HepG2 (cell line): Measurements from ENCODE around the gene RARRES1. TPM values are rescaled to one million over a fixed set of nuclear protein-coding genes. Genes with fewer than 3 reads are reported as not detected.

Experiments
- ATAC-seq: fragments of 200-7000 bp; cut with Tn5 transposase; 3 replicates; pipeline ENCODE4 v1.9.1; 2020; ENCODE audit warnings: mild to moderate bottlenecking, moderate library complexity
- BruUV-seq: library from RNA; stranded (reverse); fragments of 400-500 nt; replicated peaks from 2 replicates; lab custom pipeline; 2021; lab: Mats Ljungman, UMichigan
- CTCF ChIA-PET: fragments of 300-600 bp; formaldehyde crosslinking; extraction: SDS; loops from one replicate; lab custom pipeline; 2021; ENCODE audit warnings: low total read pairs, inconsistent platforms, low intra/inter-chr PET ratio; lab: Yijun Ruan, JAX
- POLR2A ChIA-PET: fragments of 350-600 bp; sonication (Branson Sonifier 250); formaldehyde crosslinking; loops from one replicate; lab custom pipeline; 2020; ENCODE audit warnings: antibody characterized with exemption, inconsistent platforms; lab: Yijun Ruan, JAX
- DNase-seq: peaks from one replicate; pipeline ENCODE4 v3.0.0-alpha.2; 2015; ENCODE audit warnings: low spot score
- FAIRE-seq: peaks from 3 replicates; lab custom pipeline; 2011; peaks lifted over from hg19 to GRCh38; lab: Jason Lieb, UNC
- H2AFZ ChIP-seq: one replicate; pipeline ENCODE4 v1.6.1; 2011; ENCODE audit warnings: low read length, inconsistent platforms
- H3K27ac ChIP-seq: fragments of 300-600 bp; 3 replicates; pipeline ENCODE4 v1.8.0; 2011; ENCODE audit warnings: mixed run types, mild to moderate bottlenecking, mixed read lengths, low read length, inconsistent platforms; ENCODE audit not compliant: insufficient read depth; ENCODE audit errors: extremely low read length
- H3K27me3 ChIP-seq, 2 experiments: fragments of 200-600 bp in 1 of 2; 2 replicates in 1 of 2; 3 replicates in 1 of 2; pipeline versions ENCODE4 v1.6.0 to v1.8.0; 2011; ENCODE audit warnings: low read length in 2 of 2, mild to moderate bottlenecking in 2 of 2, moderate library complexity in 2 of 2, inconsistent platforms in 1 of 2; ENCODE audit not compliant: insufficient read depth in 2 of 2, control insufficient read depth in 1 of 2
- H3K36me3 ChIP-seq, 2 experiments: fragments of 200-600 bp in 1 of 2; replicated peaks in 1 of 2; 2 replicates in 1 of 2; 3 replicates in 1 of 2; pipeline versions ENCODE4 v1.5.1 to v1.8.0; 2011; ENCODE audit warnings: low read length in 2 of 2, inconsistent platforms in 1 of 2; ENCODE audit not compliant: insufficient read depth in 2 of 2, control insufficient read depth in 1 of 2
- H3K4me1 ChIP-seq: 2 replicates; pipeline ENCODE4 v1.5.1; 2012; ENCODE audit warnings: low read length, inconsistent platforms; ENCODE audit not compliant: insufficient read depth
- H3K4me2 ChIP-seq: 2 replicates; pipeline ENCODE4 v1.6.0; 2011; ENCODE audit warnings: low read depth, low read length, inconsistent platforms
- H3K4me3 ChIP-seq, 3 experiments: fragments of 200-600 bp in 1 of 3; sonication (generic), shearing (Covaris generic) in 1 of 3; replicated peaks in 1 of 3; 2 replicates each; pipeline ENCODE4 v1.5.1; 2011 to 2016; ENCODE audit warnings: low read length in 3 of 3, inconsistent platforms in 2 of 3, low read depth in 2 of 3, mild to moderate bottlenecking in 2 of 3, control low read depth in 1 of 3, mixed read lengths in 1 of 3; ENCODE audit not compliant: insufficient read depth in 1 of 3
- H3K79me2 ChIP-seq: one replicate; pipeline ENCODE4 v1.6.1; 2011; ENCODE audit warnings: low read length, inconsistent platforms; ENCODE audit not compliant: insufficient read depth
- H3K9ac ChIP-seq: 2 replicates; pipeline ENCODE4 v1.6.0; 2011; ENCODE audit warnings: mild to moderate bottlenecking, low read depth, low read length, inconsistent platforms; ENCODE audit not compliant: insufficient read depth
- H3K9me3 ChIP-seq: 2 replicates; pipeline ENCODE4 v1.5.1; 2012; ENCODE audit warnings: mild to moderate bottlenecking, low read length
- H4K20me1 ChIP-seq: 2 replicates; pipeline ENCODE4 v1.6.0; 2011; ENCODE audit warnings: inconsistent platforms, mild to moderate bottlenecking, low read length, moderate library complexity; ENCODE audit not compliant: insufficient read depth
- CAMTA2 ChIP-seq: sonication (generic); formaldehyde crosslinking; IDR thresholded peaks from 2 replicates; pipeline ENCODE4 v1.4.0; 2020; ENCODE audit warnings: mild to moderate bottlenecking, missing genetic modification reagents, borderline replicate concordance
- FOXM1 ChIP-seq: sonication (generic); formaldehyde crosslinking; IDR thresholded peaks from 2 replicates; pipeline ENCODE4 v1.5.0; 2020; ENCODE audit warnings: missing genetic modification reagents
- FOXP1 ChIP-seq, 2 experiments: fragments of 450-650 bp in 1 of 2; IDR thresholded peaks; 2 replicates each; pipeline ENCODE4 v1.6.1; 2017 to 2018; ENCODE audit warnings: antibody characterized with exemption in 1 of 2
- GMEB1 ChIP-seq: sonication (generic); formaldehyde crosslinking; IDR thresholded peaks from 2 replicates; pipeline ENCODE4 v1.5.1; 2020; ENCODE audit warnings: missing genetic modification reagents, mild to moderate bottlenecking, borderline replicate concordance
- KMT2B ChIP-seq: IDR thresholded peaks from 2 replicates; pipeline ENCODE4 v1.6.1; 2016; ENCODE audit warnings: missing genetic modification reagents, missing compliant biosample characterization
- POGK ChIP-seq: sonication (generic); formaldehyde crosslinking; conservative IDR thresholded peaks from 2 replicates; pipeline ENCODE4 v1.8.0; 2022; ENCODE audit warnings: mild to moderate bottlenecking, moderate library complexity, missing genetic modification reagents
- SPEN ChIP-seq: sonication (generic); formaldehyde crosslinking; IDR thresholded peaks from 2 replicates; pipeline ENCODE4 v1.5.1; 2020; ENCODE audit warnings: low read depth, mild to moderate bottlenecking, missing genetic modification reagents
- WGBS: methylation state at CpG from one replicate; pipeline ENCODE4 v1.1.6; 2017; ENCODE audit warnings: low lambda C conversion rate; 5-methylcytosine and 5-hydroxymethylcytosine counted together
- in situ Hi-C: cut with HindIII; loops from 2 replicates; pipeline ENCODE4 v1.10.0; 2017; ENCODE audit warnings: low pct_unique_long_range_greater_than_20kb; ENCODE audit not compliant: extremely low pct_ligation_motif_present
- intact Hi-C: fragments of 100-400 bp; cut with micrococcal nuclease; formaldehyde crosslinking; loops from one replicate; pipeline ENCODE4 v1.10.0; 2022; ENCODE audit not compliant: unreplicated experiment
- polyA plus RNA-seq, 8 experiments: library from polyadenylated mRNA; depleted of rRNA in 3 of 8; stranded (reverse) in 7 of 8; unstranded in 1 of 8; fragments of >200 nt; fragmentation: Illumina TruSeq in 4 of 8; extraction: Trizol in 4 of 8; gene quantifications; 2 replicates each; pipeline versions ENCODE4 v1.2.1 to v1.2.3, GENCODE V29; 2011 to 2016; ENCODE audit warnings: low read depth in 4 of 8, missing spikeins in 1 of 8, mixed read lengths in 1 of 8; ENCODE audit not compliant: insufficient read depth in 1 of 8
- total RNA-seq, 5 experiments: library from RNA; depleted of rRNA; stranded (reverse); fragments of >200 nt; fragmentation: Illumina TruSeq; extraction: Trizol; gene quantifications; 2 replicates each; pipeline ENCODE4 v1.2.3, GENCODE V29; 2016; ENCODE audit warnings: low read depth in 1 of 5
- TF ChIP-seq, protein P1 (sequence below): sonication (generic); formaldehyde crosslinking; IDR thresholded peaks from 2 replicates; pipeline ENCODE4 v1.4.0; 2020; ENCODE audit warnings: mild to moderate bottlenecking, missing genetic modification reagents, borderline replicate concordance
- TF ChIP-seq, protein P2 (sequence below), 2 experiments: fragments of 450-650 bp in 1 of 2; sonication (generic) in 1 of 2; formaldehyde crosslinking; IDR thresholded peaks; 2 replicates each; pipeline versions ENCODE4 v1.5.0 to v1.8.0; 2020 to 2022; ENCODE audit warnings: mild to moderate bottlenecking in 1 of 2, missing genetic modification reagents in 1 of 2

The RARRES1 gene
- total and polyA plus RNA-seq, 2 of the 13 experiments (the other 11 are each of a cell fraction or from before 2014, with no cell fraction given) = not detected

GRCh38 chr3:158780766-158781165, 48.5 kb upstream of the RARRES1 start (continued):
- TF ChIP-seq, protein P1, sequence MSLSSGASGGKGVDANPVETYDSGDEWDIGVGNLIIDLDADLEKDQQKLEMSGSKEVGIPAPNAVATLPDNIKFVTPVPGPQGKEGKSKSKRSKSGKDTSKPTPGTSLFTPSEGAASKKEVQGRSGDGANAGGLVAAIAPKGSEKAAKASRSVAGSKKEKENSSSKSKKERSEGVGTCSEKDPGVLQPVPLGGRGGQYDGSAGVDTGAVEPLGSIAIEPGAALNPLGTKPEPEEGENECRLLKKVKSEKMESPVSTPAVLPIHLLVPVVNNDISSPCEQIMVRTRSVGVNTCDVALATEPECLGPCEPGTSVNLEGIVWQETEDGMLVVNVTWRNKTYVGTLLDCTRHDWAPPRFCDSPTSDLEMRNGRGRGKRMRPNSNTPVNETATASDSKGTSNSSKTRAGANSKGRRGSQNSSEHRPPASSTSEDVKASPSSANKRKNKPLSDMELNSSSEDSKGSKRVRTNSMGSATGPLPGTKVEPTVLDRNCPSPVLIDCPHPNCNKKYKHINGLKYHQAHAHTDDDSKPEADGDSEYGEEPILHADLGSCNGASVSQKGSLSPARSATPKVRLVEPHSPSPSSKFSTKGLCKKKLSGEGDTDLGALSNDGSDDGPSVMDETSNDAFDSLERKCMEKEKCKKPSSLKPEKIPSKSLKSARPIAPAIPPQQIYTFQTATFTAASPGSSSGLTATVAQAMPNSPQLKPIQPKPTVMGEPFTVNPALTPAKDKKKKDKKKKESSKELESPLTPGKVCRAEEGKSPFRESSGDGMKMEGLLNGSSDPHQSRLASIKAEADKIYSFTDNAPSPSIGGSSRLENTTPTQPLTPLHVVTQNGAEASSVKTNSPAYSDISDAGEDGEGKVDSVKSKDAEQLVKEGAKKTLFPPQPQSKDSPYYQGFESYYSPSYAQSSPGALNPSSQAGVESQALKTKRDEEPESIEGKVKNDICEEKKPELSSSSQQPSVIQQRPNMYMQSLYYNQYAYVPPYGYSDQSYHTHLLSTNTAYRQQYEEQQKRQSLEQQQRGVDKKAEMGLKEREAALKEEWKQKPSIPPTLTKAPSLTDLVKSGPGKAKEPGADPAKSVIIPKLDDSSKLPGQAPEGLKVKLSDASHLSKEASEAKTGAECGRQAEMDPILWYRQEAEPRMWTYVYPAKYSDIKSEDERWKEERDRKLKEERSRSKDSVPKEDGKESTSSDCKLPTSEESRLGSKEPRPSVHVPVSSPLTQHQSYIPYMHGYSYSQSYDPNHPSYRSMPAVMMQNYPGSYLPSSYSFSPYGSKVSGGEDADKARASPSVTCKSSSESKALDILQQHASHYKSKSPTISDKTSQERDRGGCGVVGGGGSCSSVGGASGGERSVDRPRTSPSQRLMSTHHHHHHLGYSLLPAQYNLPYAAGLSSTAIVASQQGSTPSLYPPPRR = no peak

DNA sequence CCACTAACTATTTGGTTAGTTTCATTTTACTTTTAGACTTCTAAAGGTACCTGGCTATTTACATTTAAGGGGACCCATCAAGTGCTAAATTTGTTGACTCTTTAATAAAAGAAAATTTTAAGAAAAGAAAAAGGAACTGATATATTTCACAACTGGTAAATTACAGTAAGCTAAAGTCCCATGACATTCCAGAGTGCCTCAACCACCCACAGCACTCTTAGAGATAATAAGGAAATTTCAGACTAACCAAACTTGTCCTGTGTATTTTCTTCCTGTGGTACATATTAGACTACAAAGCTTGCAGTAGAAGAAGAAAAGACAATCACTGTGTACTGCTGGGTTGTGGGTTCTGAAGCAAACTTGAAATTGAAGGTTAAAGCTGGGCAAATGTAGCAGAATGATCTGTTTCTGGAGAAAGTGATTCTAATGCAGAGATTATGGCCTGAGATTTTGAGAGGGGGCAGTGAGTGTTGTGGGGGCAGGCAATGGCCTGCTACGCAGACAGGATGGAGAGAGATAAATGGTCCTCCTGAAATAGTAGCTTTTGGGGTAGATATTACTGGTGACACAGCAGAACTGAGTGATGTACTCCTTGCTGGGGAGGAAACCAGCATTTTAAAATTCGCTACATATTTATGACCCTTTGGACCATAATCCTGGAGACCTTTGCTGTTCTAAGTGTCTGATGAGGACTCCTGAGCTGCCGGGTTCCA, 45.1 kb upstream of the RARRES1 start:
- Histone ChIP-seq H3K36me3 (no peaks in the 10 kb centered on the region), H2AFZ (no peak overlapping the region), H3K27me3 (no peaks in the 10 kb centered on the region), H4K20me1 (no peaks in the 10 kb centered on the region), H3K9ac (no peak overlapping the region), H3K9me3 (no peaks in the 10 kb centered on the region), H3K4me2 (no peak overlapping the region), H3K4me1 (peaks cover 18% of the 10 kb centered on the region), H3K4me3 (no peak overlapping the region), H3K27ac (no peak overlapping the region), H3K79me2 (no peaks in the 10 kb centered on the region)
- 80% methylated on average over 3 of the region's 3 CpGs for WGBS
- in situ Hi-C loops (loop anchor here (25.0 kb wide), 1 partner anchor 240 kb away; no protein-coding TSS in a partner anchor), intact Hi-C loops (no loop called here)
- FAIRE-seq = no peak
- ChIA-PET CTCF (no interaction called here), POLR2A (interaction anchor here (1.8 kb wide), 1 partner anchor 9 kb away, joined by 6 read pairs; no protein-coding TSS in a partner anchor)
- no TSS peak for BruUV-seq
- no peak for ATAC-seq
- DNase-seq = no peak
- TF ChIP-seq KMT2B (CRISPR knock-in tag) = no peak
- TF ChIP-seq FOXM1 = no peak
- no peak for TF ChIP-seq FOXP1 (IDR thresholded peaks at IDR 0.05)
- TF ChIP-seq FOXP1 (CRISPR knock-in tag; IDR thresholded peaks at IDR 0.05) = no peak
- no peak for TF ChIP-seq CAMTA2
- no peak for TF ChIP-seq GMEB1 (CRISPR knock-in tag)
- TF ChIP-seq, protein P2, sequence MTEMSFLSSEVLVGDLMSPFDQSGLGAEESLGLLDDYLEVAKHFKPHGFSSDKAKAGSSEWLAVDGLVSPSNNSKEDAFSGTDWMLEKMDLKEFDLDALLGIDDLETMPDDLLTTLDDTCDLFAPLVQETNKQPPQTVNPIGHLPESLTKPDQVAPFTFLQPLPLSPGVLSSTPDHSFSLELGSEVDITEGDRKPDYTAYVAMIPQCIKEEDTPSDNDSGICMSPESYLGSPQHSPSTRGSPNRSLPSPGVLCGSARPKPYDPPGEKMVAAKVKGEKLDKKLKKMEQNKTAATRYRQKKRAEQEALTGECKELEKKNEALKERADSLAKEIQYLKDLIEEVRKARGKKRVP (CRISPR knock-in tag; IDR thresholded peaks at IDR 0.05) = no peak
- no peak for TF ChIP-seq SPEN (CRISPR knock-in tag)
- TF ChIP-seq POGK (CRISPR knock-in tag) = no peak
